HG03460 (cell line): Measurements from ENCODE around the gene CCT2.

Source experiments
- ATAC-seq: cut with Tn5 transposase; IDR thresholded peaks from one replicate; pipeline ENCODE4 v1.9.1; 2021; ENCODE audit not compliant: unreplicated experiment

CCT2 gene

GRCh38 chr12:69639400-69640016, 54.2 kb downstream of the CCT2 start:
- peak; percentile 88 for ATAC-seq

- no peak for ATAC-seq
Observed at GRCh38 chr12:69641546-69641945, 56.3 kb downstream of the CCT2 start.

GRCh38 chr12:69642531-69642930, 57.3 kb downstream of the CCT2 start:
- ATAC-seq, result no peak

- no peak for ATAC-seq
Observed at GRCh38 chr12:69644511-69644910, 59.3 kb downstream of the CCT2 start.

GRCh38 chr12:69645031-69645430, 59.8 kb downstream of the CCT2 start:
- no peak for ATAC-seq

GRCh38 chr12:69647178-69647577, 61.9 kb downstream of the CCT2 start:
- ATAC-seq, result no peak

GRCh38 chr12:69648476-69648875, 63.2 kb downstream of the CCT2 start:
- no peak for ATAC-seq

- no peak for ATAC-seq
Observed at GRCh38 chr12:69649529-69649928, 64.3 kb downstream of the CCT2 start.
